ENCODE measurements around the gene NAV2. TPM values are rescaled to one million over a fixed set of nuclear protein-coding genes. Genes with fewer than 3 reads are reported as not detected.

The NAV2 gene
- total RNA-seq, 1 experiment from 2014 or later: 46.3 TPM

- no peak overlapping the region for H3K14ac ChIP-seq (ENCODE audit: insufficient read depth, low read length)
- no peak for TF ChIP-seq CTCF (conservative IDR thresholded peaks at IDR 0.05)
- H3K27me3 ChIP-seq (ENCODE audit: insufficient read depth, low read length): no peaks in the 10 kb centered on the region
- H3K4me1 Mint-ChIP-seq: peaks cover 82 to 93% of the 10 kb centered on the region in 2 experiments
- H3K36me3 Mint-ChIP-seq (ENCODE audit: insufficient read depth in 1 of 3, low read depth in 3 of 3): peaks cover 0 to 5% (median 5%) of the 10 kb centered on the region in 3 experiments; a peak in 5 of 7 replicates
- H4K5ac ChIP-seq (ENCODE audit: insufficient read length, low read depth, low read length): no peak overlapping the region
- H3K4ac ChIP-seq (ENCODE audit: low read depth, low read length): no peak overlapping the region
- no peaks in the 10 kb centered on the region for H3K9me3 Mint-ChIP-seq
- no peak overlapping the region for H2BK5ac ChIP-seq (ENCODE audit: insufficient read length, low read length)
- no peak overlapping the region for H3K27ac ChIP-seq (ENCODE audit: insufficient read length, low read depth, low read length)
- H2BK15ac ChIP-seq (ENCODE audit: low read depth, low read length): no peak overlapping the region
- no CpG with 5 or more reads among the region's 1 CpG for WGBS (ENCODE audit: extremely low coverage, insufficient read length, low lambda C conversion rate)
- H3K56ac ChIP-seq (ENCODE audit: insufficient read length, low read depth, low read length): no peak overlapping the region
- DNase-seq: no peak
- H3K4me1 ChIP-seq (ENCODE audit: insufficient read depth, low read length): peaks cover 42% of the 10 kb centered on the region
- H3T11ph ChIP-seq (ENCODE audit: low read length): no peak overlapping the region
- H3K9me3 ChIP-seq (ENCODE audit: control insufficient read depth, low read depth, low read length): no peaks in the 10 kb centered on the region
- H3K23ac ChIP-seq (ENCODE audit: insufficient read length, low read depth, low read length): no peak overlapping the region
- H3K23me2 ChIP-seq (ENCODE audit: insufficient read length, low read depth, low read length, poor library complexity, severe bottlenecking): no peaks in the 10 kb centered on the region
- H3K27ac Mint-ChIP-seq: peak overlapping the region in 2 of 3 experiments; percentile 15 to 48; a peak in 2 of 7 replicates
- no peak overlapping the region for H2BK12ac ChIP-seq (ENCODE audit: insufficient read length, low read depth, low read length)
- no peak overlapping the region for H4K91ac ChIP-seq (ENCODE audit: insufficient read length, low read depth, low read length)
- no peak overlapping the region for H3K4me3 Mint-ChIP-seq
- H3K27me3 Mint-ChIP-seq (ENCODE audit: low read depth): no peaks in the 10 kb centered on the region
- no peak overlapping the region for H2AFZ ChIP-seq (ENCODE audit: low read length)
- H2BK20ac ChIP-seq (ENCODE audit: low read depth, low read length, poor library complexity, severe bottlenecking): no peak overlapping the region
- H4K8ac ChIP-seq (replicated peaks; ENCODE audit: insufficient read length, low read depth, low read length): no peak overlapping the region
- H3K79me1 ChIP-seq (ENCODE audit: insufficient read depth, low read depth, low read length, poor library complexity, severe bottlenecking): peaks cover 2% of the 10 kb centered on the region
- no peak overlapping the region for H3K18ac ChIP-seq (ENCODE audit: insufficient read length, low read depth, low read length)
- peaks cover 11% of the 10 kb centered on the region for H3K79me2 ChIP-seq (ENCODE audit: insufficient read depth, low read length)
- no peak overlapping the region for H3K4me2 ChIP-seq (ENCODE audit: insufficient read depth, insufficient read length, low read length)
- H4K20me1 ChIP-seq (ENCODE audit: control insufficient read depth, insufficient read depth, insufficient read length): no peaks in the 10 kb centered on the region
- no peak overlapping the region for H3K9ac ChIP-seq (ENCODE audit: extremely low read depth, insufficient read length, low read length)
- H2BK120ac ChIP-seq (ENCODE audit: low read depth, low read length, poor library complexity, severe bottlenecking): no peak overlapping the region
- H2AK5ac ChIP-seq (ENCODE audit: insufficient read length, low read length): no peak overlapping the region
Observed at GRCh38 chr11:19812096-19812495, 99.5 kb downstream of the NAV2 start.
